Ectodermal cell (in vitro differentiated cells): Measurements from ENCODE around the gene B4GALT1.

ENCODE experiments used
- H3K27ac ChIP-seq: 2 replicates; pipeline ENCODE4 v1.7.0; 2013; ENCODE audit warnings: mild to moderate bottlenecking, low read depth, low read length; ENCODE audit not compliant: insufficient read depth, poor library complexity, severe bottlenecking
- H3K27me3 ChIP-seq: 2 replicates; pipeline ENCODE4 v1.7.0; 2013; ENCODE audit warnings: mild to moderate bottlenecking, low read length; ENCODE audit not compliant: insufficient read depth, control insufficient read depth, poor library complexity, severe bottlenecking
- H3K36me3 ChIP-seq: one replicate; pipeline ENCODE4 v1.7.0; 2013; ENCODE audit warnings: low read length; ENCODE audit not compliant: control insufficient read depth, insufficient read depth
- H3K4me1 ChIP-seq: one replicate; pipeline ENCODE4 v1.7.0; 2013; ENCODE audit warnings: low read length; ENCODE audit not compliant: control insufficient read depth, insufficient read depth
- H3K4me3 ChIP-seq: 2 replicates; pipeline ENCODE4 v1.7.0; 2013; ENCODE audit warnings: low read depth, low read length, control low read depth; ENCODE audit not compliant: insufficient read depth
- H3K9me3 ChIP-seq: 2 replicates; pipeline ENCODE4 v1.7.0; 2013; ENCODE audit warnings: mild to moderate bottlenecking, low read length, moderate library complexity; ENCODE audit not compliant: control insufficient read depth
- WGBS, 2 experiments: methylation state at CpG; one replicate each; pipeline ENCODE4 v1.1.7; 2013; ENCODE audit warnings: missing lambda C conversion rate in 2 of 2; 5-methylcytosine and 5-hydroxymethylcytosine counted together

The B4GALT1 gene

DNA sequence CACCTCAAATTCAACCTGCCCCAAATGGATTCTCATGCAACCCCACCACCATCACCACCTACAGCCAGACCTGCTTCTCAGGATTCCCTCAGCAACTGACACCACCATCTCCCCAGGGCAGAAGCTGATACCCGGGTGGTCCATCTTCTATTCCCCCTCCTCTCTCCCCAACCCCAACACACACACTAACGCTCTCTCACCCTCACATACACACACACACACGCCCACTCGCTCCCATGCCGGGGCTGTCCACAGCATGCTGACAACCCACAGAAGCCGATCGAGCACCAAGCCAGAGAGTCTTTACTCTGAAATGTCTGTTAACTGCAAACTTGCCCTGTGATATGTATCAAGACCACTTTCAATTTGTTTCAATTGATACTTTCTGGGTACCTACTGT lies 28.4 kb downstream of the B4GALT1 start:
- H3K36me3 ChIP-seq = no peaks in the 10 kb centered on the region
- H3K27me3 ChIP-seq = no peaks in the 10 kb centered on the region
- WGBS, 2 experiments = 92 to 96% methylated on average over 7 of the region's 7 CpGs
- H3K4me3 ChIP-seq = no peak overlapping the region
- no peak overlapping the region for H3K27ac ChIP-seq
- peaks cover 7% of the 10 kb centered on the region for H3K4me1 ChIP-seq
- no peaks in the 10 kb centered on the region for H3K9me3 ChIP-seq

DNA sequence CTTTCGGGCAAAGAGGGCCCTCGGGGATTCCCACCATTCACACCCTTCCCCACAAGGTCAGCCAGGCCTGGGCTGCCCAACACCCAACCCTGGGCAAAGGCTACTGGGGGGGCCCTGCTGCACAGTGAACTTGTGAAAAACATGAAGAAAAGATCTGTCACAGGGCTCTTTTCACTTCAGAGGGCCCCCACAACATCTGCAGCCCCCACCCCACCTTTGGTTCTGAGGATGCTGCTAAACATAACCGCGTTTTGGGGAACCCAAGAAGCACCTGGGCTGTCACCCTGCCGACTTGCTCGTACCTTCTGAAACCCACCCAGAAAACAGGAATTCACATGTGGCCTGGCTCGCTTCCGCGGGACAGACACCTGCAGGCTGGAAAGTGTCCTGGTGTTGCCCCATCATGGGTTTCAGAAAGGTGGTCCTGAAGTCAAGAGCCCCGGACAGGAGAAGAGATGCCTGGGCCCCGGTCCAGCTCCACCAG lies 29.3 kb downstream of the B4GALT1 start:
- 94 to 96% methylated on average over 11 of the region's 11 CpGs for WGBS, 2 experiments
- Histone ChIP-seq H3K27me3 (no peaks in the 10 kb centered on the region), H3K36me3 (no peaks in the 10 kb centered on the region), H3K4me3 (no peak overlapping the region), H3K4me1 (peaks cover 7% of the 10 kb centered on the region), H3K27ac (no peak overlapping the region), H3K9me3 (no peaks in the 10 kb centered on the region)

DNA sequence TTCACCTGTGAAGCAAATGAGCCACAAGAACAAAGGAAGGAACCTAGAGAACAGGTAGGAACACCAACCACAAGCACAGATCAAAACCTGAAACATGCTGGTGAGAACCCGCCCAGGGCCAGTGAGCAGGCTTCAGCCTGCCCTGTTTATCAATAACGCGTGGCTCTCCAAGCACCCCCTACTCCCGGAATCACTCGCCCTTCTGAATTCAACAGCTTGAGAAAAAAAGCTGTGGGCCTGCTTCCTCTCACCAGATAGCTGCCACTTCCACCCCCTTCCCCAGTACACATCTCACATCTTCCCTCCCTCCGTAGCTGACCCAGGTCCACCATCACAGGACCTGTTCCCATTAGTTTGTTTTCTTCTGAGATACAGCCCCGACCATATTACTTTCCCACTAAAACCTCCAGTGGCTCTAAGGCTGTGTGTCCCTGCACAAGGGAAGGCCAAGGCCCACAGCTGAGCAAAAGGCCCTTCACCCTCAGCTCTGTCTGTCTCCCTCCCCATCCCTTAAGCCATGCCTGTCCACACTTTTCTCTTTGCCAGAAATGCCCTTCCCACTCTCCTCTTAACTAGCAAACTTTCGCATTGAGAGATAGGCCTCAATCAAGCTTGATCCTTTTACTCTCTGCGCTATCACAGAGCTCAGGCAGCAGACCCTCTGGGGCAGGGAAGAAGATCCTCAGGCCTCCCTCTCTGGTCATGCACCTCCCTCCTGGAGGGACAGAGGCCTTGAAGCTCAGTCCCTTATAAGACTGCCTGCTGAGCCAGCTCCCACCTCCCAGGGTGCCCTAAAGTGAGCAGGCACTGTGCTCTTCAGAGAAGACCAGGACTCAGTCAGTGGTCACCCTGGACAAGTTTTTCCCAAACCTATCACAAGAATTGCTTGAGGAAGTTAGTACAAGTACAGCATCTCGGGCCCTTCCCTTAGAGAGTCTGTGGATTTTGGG lies 30.1 kb downstream of the B4GALT1 start:
- no peak overlapping the region for H3K4me3 ChIP-seq
- H3K27ac ChIP-seq = no peak overlapping the region
- 94% methylated on average over 10 of the region's 10 CpGs for WGBS, 2 experiments
- H3K36me3 ChIP-seq = no peaks in the 10 kb centered on the region
- no peaks in the 10 kb centered on the region for H3K27me3 ChIP-seq
- H3K4me1 ChIP-seq = peaks cover 7% of the 10 kb centered on the region
- H3K9me3 ChIP-seq = no peaks in the 10 kb centered on the region

DNA sequence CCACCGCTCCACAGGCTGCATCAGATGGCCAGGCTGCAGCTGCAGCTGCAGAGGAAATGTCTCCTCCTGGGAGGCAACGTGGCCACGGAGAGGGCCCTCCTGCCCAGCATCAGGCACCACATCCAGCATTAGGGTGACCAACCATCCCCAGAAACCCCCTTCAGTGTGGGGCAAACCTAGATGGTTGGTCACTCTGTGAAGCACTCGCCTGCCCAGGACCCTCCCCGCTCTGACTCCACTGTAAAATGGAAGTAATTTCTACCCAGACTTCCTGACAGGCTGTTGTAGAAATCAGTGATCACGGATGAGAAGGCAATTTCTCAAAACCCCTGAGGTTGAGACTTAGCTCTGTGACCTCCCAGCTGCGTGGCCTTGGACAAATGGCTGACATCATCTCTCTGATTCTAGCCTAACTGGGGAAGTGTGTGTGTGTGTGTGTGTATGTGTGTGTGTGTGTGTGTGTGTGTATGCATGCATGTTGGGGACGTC lies 31.6 kb downstream of the B4GALT1 start:
- 86 to 88% methylated on average over 8 of the region's 8 CpGs for WGBS, 2 experiments
- peaks cover 7% of the 10 kb centered on the region for H3K4me1 ChIP-seq
- no peaks in the 10 kb centered on the region for H3K27me3 ChIP-seq
- H3K27ac ChIP-seq = no peak overlapping the region
- H3K4me3 ChIP-seq = no peak overlapping the region
- no peaks in the 10 kb centered on the region for H3K36me3 ChIP-seq
- H3K9me3 ChIP-seq = no peaks in the 10 kb centered on the region

DNA sequence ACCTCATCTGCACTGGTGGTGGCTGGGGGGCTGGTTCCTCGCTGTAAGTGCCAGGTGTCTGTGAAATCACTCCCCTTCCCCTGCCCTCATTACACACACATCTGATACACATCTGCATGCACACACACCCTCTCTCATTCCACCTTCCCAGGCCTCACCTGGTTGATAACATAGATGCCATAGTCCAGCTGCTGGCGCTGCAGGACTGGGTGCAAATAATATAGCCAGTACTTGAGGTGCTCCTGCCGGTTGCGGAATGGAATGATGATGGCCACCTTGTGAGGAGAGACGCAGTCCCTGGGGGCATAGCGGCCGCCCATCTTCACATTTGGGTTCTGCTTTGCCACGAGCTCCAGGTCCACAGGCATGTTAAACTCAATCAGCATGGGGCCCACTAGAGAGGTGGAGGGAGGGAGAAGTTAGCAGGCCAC lies 32.1 kb downstream of the B4GALT1 start:
- H3K27me3 ChIP-seq = no peaks in the 10 kb centered on the region
- H3K9me3 ChIP-seq = no peaks in the 10 kb centered on the region
- WGBS, 2 experiments = 94 to 97% methylated on average over 8 of the region's 8 CpGs
- no peak overlapping the region for H3K27ac ChIP-seq
- no peak overlapping the region for H3K4me3 ChIP-seq
- no peaks in the 10 kb centered on the region for H3K36me3 ChIP-seq
- H3K4me1 ChIP-seq = peaks cover 5% of the 10 kb centered on the region

DNA sequence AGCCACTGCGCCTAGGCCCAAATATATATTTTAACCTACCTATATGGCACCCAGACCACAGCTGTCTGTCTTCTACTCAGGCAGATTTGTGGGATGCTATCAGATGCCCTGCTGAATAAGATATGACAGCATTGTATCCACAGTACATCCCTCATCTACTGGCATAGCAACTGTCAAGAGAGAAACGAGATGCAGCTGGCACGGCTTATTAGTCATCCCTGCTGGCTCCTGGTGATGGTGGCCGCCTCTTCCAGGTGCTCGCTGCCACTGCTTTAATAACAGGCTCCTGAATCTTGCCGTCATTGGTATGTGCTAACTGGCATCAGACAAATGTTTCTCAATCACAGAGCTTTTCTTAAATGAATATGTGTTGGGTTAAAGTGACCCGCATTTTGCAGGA lies 34.0 kb downstream of the B4GALT1 start:
- no peaks in the 10 kb centered on the region for H3K4me1 ChIP-seq
- no peaks in the 10 kb centered on the region for H3K27me3 ChIP-seq
- no peaks in the 10 kb centered on the region for H3K9me3 ChIP-seq
- 93 to 96% methylated on average over 7 of the region's 7 CpGs for WGBS, 2 experiments
- no peak overlapping the region for H3K27ac ChIP-seq
- no peak overlapping the region for H3K4me3 ChIP-seq
- H3K36me3 ChIP-seq = no peaks in the 10 kb centered on the region

DNA sequence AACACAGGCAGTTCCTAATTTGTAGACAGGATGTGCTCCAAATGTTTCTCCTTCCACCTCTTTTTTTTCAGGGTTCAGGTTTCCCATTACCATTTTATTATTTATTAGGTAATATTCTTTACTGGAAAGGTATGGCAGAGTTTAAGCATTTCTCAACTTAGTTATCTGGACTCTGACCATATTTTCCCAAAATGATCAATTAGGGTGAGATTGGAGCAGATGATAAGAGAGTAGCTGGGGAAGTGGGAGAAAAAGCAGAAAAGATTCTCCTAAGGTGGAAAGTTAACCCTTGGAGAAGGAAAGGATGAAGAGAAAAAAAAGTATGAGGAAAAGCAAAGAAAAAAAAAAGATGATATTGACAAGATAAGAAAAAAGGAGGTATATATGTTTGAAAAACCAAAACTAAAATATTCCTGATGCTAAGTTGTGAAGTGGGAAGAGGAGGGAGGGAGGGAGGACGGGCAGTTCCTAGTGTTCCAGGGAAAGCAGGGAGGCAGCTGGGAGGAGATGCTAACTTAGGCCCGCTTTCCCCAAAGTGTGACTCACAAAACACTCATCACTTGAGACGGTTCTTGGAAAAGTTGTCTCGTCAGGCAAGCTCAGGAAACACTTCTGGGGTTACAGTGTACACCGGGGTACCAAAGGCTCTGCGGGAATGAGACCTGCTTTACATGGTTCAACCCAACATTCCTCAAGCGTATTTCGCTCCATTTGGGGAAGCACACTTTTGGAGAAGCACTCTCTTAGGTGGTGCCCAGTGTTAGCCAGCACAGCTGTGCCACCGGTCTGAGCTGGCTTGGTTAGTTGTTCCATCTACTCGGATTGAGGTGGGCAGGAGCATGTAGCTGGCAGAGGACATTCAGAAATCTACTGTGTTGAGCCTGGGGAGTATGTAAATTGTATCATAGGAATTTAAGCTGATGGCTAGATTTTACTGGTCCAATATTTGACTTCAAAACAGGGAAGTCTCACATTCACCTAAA lies 35.1 kb downstream of the B4GALT1 start:
- Histone ChIP-seq H3K9me3 (no peaks in the 10 kb centered on the region), H3K27ac (no peak overlapping the region), H3K4me3 (no peak overlapping the region), H3K4me1 (no peaks in the 10 kb centered on the region), H3K27me3 (no peaks in the 10 kb centered on the region), H3K36me3 (no peaks in the 10 kb centered on the region)
- 92 to 94% methylated on average over 10 of the region's 10 CpGs for WGBS, 2 experiments

DNA sequence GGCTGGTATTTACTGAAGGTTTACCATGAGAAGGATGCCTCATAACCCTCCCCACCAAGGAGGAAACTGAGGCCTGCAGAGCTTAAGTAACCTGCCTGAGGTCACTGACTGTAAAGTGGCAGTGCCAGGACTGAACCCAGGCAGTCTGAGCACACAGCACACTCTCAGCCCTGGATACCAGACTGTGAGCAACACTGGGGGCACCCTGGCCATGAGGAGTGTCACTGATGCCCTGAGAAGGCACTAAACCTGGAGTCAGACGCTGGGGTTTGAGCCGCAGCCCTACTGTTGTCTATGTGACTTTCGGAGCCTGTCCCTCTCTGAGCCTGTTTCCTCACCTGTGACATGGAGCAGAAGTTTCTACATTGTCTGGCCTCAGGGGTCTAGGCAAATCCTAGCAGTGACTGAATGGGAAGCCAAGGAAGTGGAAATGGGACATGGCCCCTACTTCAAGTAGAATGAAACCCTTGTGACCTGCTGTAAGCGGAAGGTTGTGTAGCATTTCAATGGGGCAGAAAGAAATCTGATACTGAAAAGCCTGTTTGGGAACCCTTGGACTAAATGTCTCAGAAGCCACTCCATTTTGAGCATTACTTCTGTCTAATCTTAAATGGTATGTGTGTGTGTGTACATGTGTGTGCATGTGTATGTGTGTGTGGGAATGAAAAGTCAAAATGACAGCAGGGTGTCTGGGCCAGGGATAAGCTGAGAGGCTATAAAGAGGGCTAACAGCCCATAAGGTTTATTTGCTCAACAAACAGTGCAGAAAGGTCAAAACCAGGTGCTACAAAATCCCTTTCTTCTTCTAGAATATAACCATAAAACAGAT lies 36.0 kb downstream of the B4GALT1 start:
- H3K9me3 ChIP-seq = no peaks in the 10 kb centered on the region
- 94 to 97% methylated on average over 4 of the region's 4 CpGs for WGBS, 2 experiments
- H3K27ac ChIP-seq = no peak overlapping the region
- H3K4me1 ChIP-seq = no peaks in the 10 kb centered on the region
- no peak overlapping the region for H3K4me3 ChIP-seq
- no peaks in the 10 kb centered on the region for H3K36me3 ChIP-seq
- no peaks in the 10 kb centered on the region for H3K27me3 ChIP-seq
